Measurements from ENCODE around the gene CPXM1. TPM values are rescaled to one million over a fixed set of nuclear protein-coding genes. Genes with fewer than 3 reads are reported as not detected.

CPXM1 gene
- total RNA-seq, 1 experiment from 2014 or later: 0.17 TPM

DNA sequence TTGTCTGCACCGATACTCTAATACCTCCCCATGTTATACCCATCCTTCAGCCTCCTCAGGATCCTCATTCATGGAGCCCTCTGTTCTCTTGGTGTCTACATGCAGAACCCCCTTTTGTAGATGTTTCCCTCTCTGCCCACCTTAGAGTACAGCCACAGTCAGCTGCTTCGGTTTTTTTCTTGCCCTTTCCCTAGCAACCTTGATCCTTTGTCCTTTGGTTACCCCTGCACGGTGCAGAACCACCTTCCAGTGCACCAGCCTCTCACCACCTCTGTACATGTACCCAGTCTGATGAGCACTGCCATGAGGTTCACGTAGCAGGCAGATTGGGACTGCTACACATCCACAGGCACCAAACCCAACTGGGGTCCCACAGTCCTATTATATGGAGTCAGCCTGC, 47.4 kb upstream of the CPXM1 start:
- BruUV-seq (replicated peaks): no TSS peak
- H3K4me3 ChIP-seq (replicated peaks in 1 of 2; ENCODE audit: low read depth in 1 of 2, low read length in 2 of 2): no peak overlapping the region
- ChIA-PET CTCF (no interaction called here), RAD21 (ENCODE audit: low non-redundant PET in 1 of 2, low total read pairs in 2 of 2, uncharacterized antibody in 2 of 2, unreplicated experiment in 2 of 2) (no interaction called here), POLR2A (no interaction called here)
- no peak for DNase-seq (ENCODE audit: low read depth, low spot score)
- H3K4me1 ChIP-seq (ENCODE audit: control insufficient read depth in 1 of 2, insufficient read depth in 2 of 2, low read length in 2 of 2): no peaks in the 10 kb centered on the region
- intact Hi-C loops (cut with micrococcal nuclease): no loop called here
- no peaks in the 10 kb centered on the region for H3K79me2 ChIP-seq (ENCODE audit: insufficient read depth, low read length)
- H3K27me3 ChIP-seq (ENCODE audit: insufficient read depth, low read length): no peaks in the 10 kb centered on the region
- H3K4me2 ChIP-seq (ENCODE audit: low read length): no peak overlapping the region
- TF ChIP-seq, protein P1, sequence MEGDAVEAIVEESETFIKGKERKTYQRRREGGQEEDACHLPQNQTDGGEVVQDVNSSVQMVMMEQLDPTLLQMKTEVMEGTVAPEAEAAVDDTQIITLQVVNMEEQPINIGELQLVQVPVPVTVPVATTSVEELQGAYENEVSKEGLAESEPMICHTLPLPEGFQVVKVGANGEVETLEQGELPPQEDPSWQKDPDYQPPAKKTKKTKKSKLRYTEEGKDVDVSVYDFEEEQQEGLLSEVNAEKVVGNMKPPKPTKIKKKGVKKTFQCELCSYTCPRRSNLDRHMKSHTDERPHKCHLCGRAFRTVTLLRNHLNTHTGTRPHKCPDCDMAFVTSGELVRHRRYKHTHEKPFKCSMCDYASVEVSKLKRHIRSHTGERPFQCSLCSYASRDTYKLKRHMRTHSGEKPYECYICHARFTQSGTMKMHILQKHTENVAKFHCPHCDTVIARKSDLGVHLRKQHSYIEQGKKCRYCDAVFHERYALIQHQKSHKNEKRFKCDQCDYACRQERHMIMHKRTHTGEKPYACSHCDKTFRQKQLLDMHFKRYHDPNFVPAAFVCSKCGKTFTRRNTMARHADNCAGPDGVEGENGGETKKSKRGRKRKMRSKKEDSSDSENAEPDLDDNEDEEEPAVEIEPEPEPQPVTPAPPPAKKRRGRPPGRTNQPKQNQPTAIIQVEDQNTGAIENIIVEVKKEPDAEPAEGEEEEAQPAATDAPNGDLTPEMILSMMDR (IDR thresholded peaks at IDR 0.05 in 2 of 3, conservative IDR thresholded peaks at IDR 0.05 in 1 of 3; ENCODE audit: borderline replicate concordance in 1 of 3, insufficient read depth in 1 of 3, low read depth in 2 of 3, low read length in 2 of 3): no peak
- TF ChIP-seq CBX3 (IDR thresholded peaks at IDR 0.05; ENCODE audit: low read depth) (no peak), SIN3A (IDR thresholded peaks at IDR 0.05; ENCODE audit: low read depth) (no peak), ZNF274 (IDR thresholded peaks at IDR 0.05; ENCODE audit: low read depth, low read length) (no peak), EZH2 (IDR thresholded peaks at IDR 0.05) (no peak), ZFX (IDR thresholded peaks at IDR 0.05) (no peak), ATF3 (IDR thresholded peaks at IDR 0.05) (no peak), SRF (IDR thresholded peaks at IDR 0.05; ENCODE audit: low read depth) (no peak), REST (IDR thresholded peaks at IDR 0.05; ENCODE audit: low read depth) (no peak), RAD21 (IDR thresholded peaks at IDR 0.05; ENCODE audit: low read depth) (no peak), ELF1 (IDR thresholded peaks at IDR 0.05; ENCODE audit: borderline replicate concordance, low read depth) (no peak), POLR2A (IDR thresholded peaks at IDR 0.05; ENCODE audit: borderline replicate concordance, extremely low read depth, insufficient read depth, insufficient read length) (no peak), SP1 (IDR thresholded peaks at IDR 0.05; ENCODE audit: low read depth) (no peak), EZH2phosphoT487 (IDR thresholded peaks at IDR 0.05; ENCODE audit: borderline replicate concordance) (no peak), FOSL1 (IDR thresholded peaks at IDR 0.05; ENCODE audit: low read depth) (no peak), EGR1 (IDR thresholded peaks at IDR 0.05; ENCODE audit: low read depth) (no peak), JUND (IDR thresholded peaks at IDR 0.05) (no peak), POLR2AphosphoS5 (IDR thresholded peaks at IDR 0.05; ENCODE audit: low read depth, low read length) (no peak), TCF7L2 (IDR thresholded peaks at IDR 0.05; ENCODE audit: borderline replicate concordance, extremely low read depth, insufficient read depth, insufficient read length) (no peak)
- no peaks in the 10 kb centered on the region for H3K9me3 ChIP-seq (ENCODE audit: control insufficient read depth in 1 of 2, insufficient read depth in 1 of 2, low read depth in 1 of 2, low read length in 2 of 2)
- H3K9me2 ChIP-seq (ENCODE audit: insufficient read depth): no peaks in the 10 kb centered on the region
- H3K9ac ChIP-seq (ENCODE audit: low read length): no peak overlapping the region
- H3K27ac ChIP-seq (ENCODE audit: low read depth, low read length): no peak overlapping the region
- no peak for ATAC-seq
- no peak overlapping the region for H2AFZ ChIP-seq (ENCODE audit: low read depth, low read length, poor library complexity, severe bottlenecking)
- no peaks in the 10 kb centered on the region for H3K36me3 ChIP-seq (ENCODE audit: control insufficient read depth in 1 of 2, insufficient read depth in 2 of 2, low read length in 2 of 2)
- H4K20me1 ChIP-seq (ENCODE audit: insufficient read depth): no peaks in the 10 kb centered on the region
